Caco-2 (cell line): ENCODE measurements around the gene HEBP1. TPM values are rescaled to one million over a fixed set of nuclear protein-coding genes. Genes with fewer than 3 reads are reported as not detected.

ENCODE experiments used
- BruUV-seq: library from RNA; stranded (reverse); fragments of 400-500 nt; replicated peaks from 2 replicates; lab custom pipeline; 2021; lab: Mats Ljungman, UMichigan
- CTCF ChIA-PET: fragments of 300-600 bp; sonication (Branson Sonifier 250); formaldehyde crosslinking; loops from one replicate; lab custom pipeline; 2022; ENCODE audit warnings: antibody characterized with exemption; lab: Charles Lee
- POLR2A ChIA-PET: fragments of 300-600 bp; sonication (Branson Sonifier 250); formaldehyde crosslinking; loops from one replicate; lab custom pipeline; 2022; ENCODE audit warnings: antibody characterized with exemption; lab: Charles Lee
- DNase-seq, 2 experiments: peaks; one replicate each; pipeline versions ENCODE4 v3.0.0 to v3.0.0-alpha.2; 2020 to 2022
- H3K27me3 ChIP-seq: replicated peaks from 2 replicates; pipeline ENCODE4 v1.6.0; 2011; ENCODE audit warnings: low read length; ENCODE audit not compliant: control insufficient read depth, insufficient read depth
- H3K36me3 ChIP-seq: 2 replicates; pipeline ENCODE4 v1.5.1; 2011; ENCODE audit warnings: low read length; ENCODE audit not compliant: control insufficient read depth, insufficient read depth
- H3K4me1 ChIP-seq: fragments of 250-450 bp; sonication (Bioruptor Pico); 2 replicates; pipeline ENCODE4 v1.5.1; 2020; ENCODE audit warnings: mild to moderate bottlenecking
- H3K4me3 ChIP-seq: 2 replicates; pipeline ENCODE4 v1.5.1; 2011; ENCODE audit warnings: low read depth, mild to moderate bottlenecking, control low read depth, low read length
- H3K9me3 ChIP-seq: fragments of 250-450 bp; sonication (Bioruptor Pico); 2 replicates; pipeline ENCODE4 v1.5.1; 2020; ENCODE audit warnings: mild to moderate bottlenecking, moderate library complexity
- H3K27ac Mint-ChIP-seq: one replicate; pipeline ENCODE4 v1.8.0; 2022; ENCODE audit warnings: mixed read lengths; ENCODE audit not compliant: unreplicated experiment
- H3K27me3 Mint-ChIP-seq: one replicate; pipeline ENCODE4 v1.8.0; 2022; ENCODE audit warnings: mixed read lengths; ENCODE audit not compliant: insufficient read depth, unreplicated experiment
- H3K36me3 Mint-ChIP-seq: one replicate; pipeline ENCODE4 v1.8.0; 2022; ENCODE audit warnings: mild to moderate bottlenecking, mixed read lengths; ENCODE audit not compliant: insufficient read depth, unreplicated experiment
- H3K4me1 Mint-ChIP-seq: one replicate; pipeline ENCODE4 v1.8.0; 2022; ENCODE audit warnings: low read depth, mixed read lengths; ENCODE audit not compliant: unreplicated experiment
- H3K4me3 Mint-ChIP-seq: one replicate; pipeline ENCODE4 v1.8.0; 2022; ENCODE audit warnings: mild to moderate bottlenecking, moderate library complexity, mixed read lengths; ENCODE audit not compliant: unreplicated experiment
- H3K9me3 Mint-ChIP-seq: one replicate; pipeline ENCODE4 v1.8.0; 2022; ENCODE audit warnings: mixed read lengths; ENCODE audit not compliant: unreplicated experiment
- CTCF ChIP-seq, 2 experiments: fragments of 200-600 bp in 1 of 2; IDR thresholded peaks; 1 replicate in 1 of 2; 2 replicates in 1 of 2; pipeline versions ENCODE4 v1.5.1 to v1.8.0; 2011 to 2022; ENCODE audit warnings: antibody characterized with exemption in 1 of 2, control low read depth in 1 of 2, inconsistent platforms in 1 of 2, low read depth in 1 of 2, low read length in 1 of 2, mild to moderate bottlenecking in 1 of 2, moderate library complexity in 1 of 2; ENCODE audit not compliant: insufficient read depth in 1 of 2, severe bottlenecking in 1 of 2, unreplicated experiment in 1 of 2
- intact Hi-C: fragments of 100-400 bp; cut with micrococcal nuclease; formaldehyde crosslinking; loops from one replicate; pipeline ENCODE4 v1.10.0; 2022; ENCODE audit not compliant: unreplicated experiment
- total RNA-seq: library from RNA; stranded (reverse); gene quantifications from 2 replicates; pipeline ENCODE4 v1.2.3, GENCODE V29; 2022

The HEBP1 gene
- total RNA-seq, 1 experiment from 2014 or later = 55.8 TPM

GRCh38 chr12:13028825-13029570, 28.9 kb upstream of the HEBP1 start:
- POLR2A ChIA-PET = no interaction called here
- no peaks in the 10 kb centered on the region for H3K36me3 ChIP-seq
- TF ChIP-seq CTCF (IDR thresholded peaks at IDR 0.05; ENCODE audit: insufficient read depth in 1 of 2, low read depth in 1 of 2, low read length in 1 of 2, severe bottlenecking in 1 of 2, unreplicated experiment in 1 of 2) = no peak
- DNase-seq = no peak
- BruUV-seq = no TSS peak
- no peak overlapping the region for H3K27ac Mint-ChIP-seq
- H3K9me3 ChIP-seq = peaks cover 3% of the 10 kb centered on the region; the same call in 1 of the 2 replicates
- no peaks in the 10 kb centered on the region for H3K4me1 ChIP-seq
- no peaks in the 10 kb centered on the region for H3K9me3 Mint-ChIP-seq
- CTCF ChIA-PET = interaction anchor here (0.6 kb wide), 1 partner anchor 227 kb away, joined by 4 read pairs; no protein-coding TSS in a partner anchor
- no peaks in the 10 kb centered on the region for H3K36me3 Mint-ChIP-seq
- H3K27me3 Mint-ChIP-seq = peaks cover 2% of the 10 kb centered on the region
- intact Hi-C loops = no loop called here
- no peak overlapping the region for H3K4me3 Mint-ChIP-seq
- H3K27me3 ChIP-seq = no peaks in the 10 kb centered on the region
- no peak overlapping the region for H3K4me3 ChIP-seq
- no peaks in the 10 kb centered on the region for H3K4me1 Mint-ChIP-seq

- no peak for DNase-seq
- Histone ChIP-seq H3K4me1 (no peaks in the 10 kb centered on the region), H3K27me3 (no peaks in the 10 kb centered on the region), H3K9me3 (no peaks in the 10 kb centered on the region), H3K36me3 (no peaks in the 10 kb centered on the region), H3K4me3 (no peak overlapping the region)
- intact Hi-C loops = no loop called here
- H3K9me3 Mint-ChIP-seq = no peaks in the 10 kb centered on the region
- H3K4me3 Mint-ChIP-seq = no peak overlapping the region
- CTCF ChIA-PET = no interaction called here
- no peak for TF ChIP-seq CTCF (IDR thresholded peaks at IDR 0.05; ENCODE audit: insufficient read depth in 1 of 2, low read depth in 1 of 2, low read length in 1 of 2, severe bottlenecking in 1 of 2, unreplicated experiment in 1 of 2)
- H3K27me3 Mint-ChIP-seq = peaks cover 6% of the 10 kb centered on the region
- POLR2A ChIA-PET = no interaction called here
- H3K4me1 Mint-ChIP-seq = no peaks in the 10 kb centered on the region
- H3K27ac Mint-ChIP-seq = no peak overlapping the region
- no TSS peak for BruUV-seq
- no peaks in the 10 kb centered on the region for H3K36me3 Mint-ChIP-seq
Observed at GRCh38 chr12:13027508-13027907, 27.4 kb upstream of the HEBP1 start.

GRCh38 chr12:13027032-13027431, 27.0 kb upstream of the HEBP1 start:
- TF ChIP-seq CTCF (IDR thresholded peaks at IDR 0.05; ENCODE audit: insufficient read depth in 1 of 2, low read depth in 1 of 2, low read length in 1 of 2, severe bottlenecking in 1 of 2, unreplicated experiment in 1 of 2) = no peak
- H3K9me3 ChIP-seq = no peaks in the 10 kb centered on the region
- no peaks in the 10 kb centered on the region for H3K36me3 ChIP-seq
- DNase-seq = no peak
- no peak overlapping the region for H3K4me3 Mint-ChIP-seq
- BruUV-seq = no TSS peak
- no peaks in the 10 kb centered on the region for H3K4me1 ChIP-seq
- no peak overlapping the region for H3K4me3 ChIP-seq
- POLR2A ChIA-PET = no interaction called here
- CTCF ChIA-PET = no interaction called here
- intact Hi-C loops = no loop called here
- H3K27me3 Mint-ChIP-seq = peaks cover 6% of the 10 kb centered on the region
- no peaks in the 10 kb centered on the region for H3K27me3 ChIP-seq
- no peaks in the 10 kb centered on the region for H3K4me1 Mint-ChIP-seq
- no peaks in the 10 kb centered on the region for H3K36me3 Mint-ChIP-seq
- no peaks in the 10 kb centered on the region for H3K9me3 Mint-ChIP-seq
- no peak overlapping the region for H3K27ac Mint-ChIP-seq
